ENCODE measurements around the gene CORIN.
"Not testable (repeated sequence)": the region's sequence is repeated elsewhere in the genome, so short reads cannot be mapped to it uniquely, and the experiment has no call there.

CORIN gene

DNA sequence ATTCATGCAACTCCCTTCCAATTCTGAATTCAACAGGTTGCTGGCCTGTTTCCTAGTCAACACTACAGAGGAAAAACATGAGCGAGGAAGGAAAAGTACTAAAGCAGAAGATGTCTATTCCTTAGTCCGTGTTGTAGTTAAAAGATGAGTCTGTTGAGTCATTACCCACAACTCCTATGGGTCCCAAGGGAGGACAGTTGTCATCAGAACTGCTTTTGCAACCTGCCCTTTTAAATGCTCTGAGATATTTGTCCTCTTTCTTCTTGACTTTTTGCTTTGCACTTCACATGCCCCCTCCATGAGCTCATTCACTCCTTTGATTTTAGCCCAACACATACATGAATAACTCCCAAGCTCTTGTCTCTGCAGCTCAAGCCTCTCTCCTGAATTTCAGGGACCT lies 119.2 kb downstream of the CORIN start:
- DNase-seq: no peak

DNA sequence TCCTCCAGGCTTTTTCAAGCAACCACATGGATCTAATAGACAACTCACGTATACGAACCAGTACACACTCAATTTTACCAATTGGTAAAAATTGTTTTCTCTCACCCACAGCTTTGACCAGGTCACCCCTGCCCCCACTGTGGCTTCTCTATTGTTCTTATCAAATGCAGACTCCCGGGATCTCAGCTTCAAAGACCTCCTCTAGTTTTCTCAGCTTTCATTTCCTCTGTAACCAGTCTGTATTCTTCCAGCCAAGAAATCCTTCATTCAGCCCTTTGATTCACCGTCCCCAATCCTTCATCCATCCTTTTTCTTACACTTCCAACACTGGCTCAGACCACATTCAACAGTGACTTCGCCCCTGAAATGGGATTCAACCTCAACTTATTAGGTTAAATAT lies 120.7 kb downstream of the CORIN start:
- no peak for DNase-seq

DNA sequence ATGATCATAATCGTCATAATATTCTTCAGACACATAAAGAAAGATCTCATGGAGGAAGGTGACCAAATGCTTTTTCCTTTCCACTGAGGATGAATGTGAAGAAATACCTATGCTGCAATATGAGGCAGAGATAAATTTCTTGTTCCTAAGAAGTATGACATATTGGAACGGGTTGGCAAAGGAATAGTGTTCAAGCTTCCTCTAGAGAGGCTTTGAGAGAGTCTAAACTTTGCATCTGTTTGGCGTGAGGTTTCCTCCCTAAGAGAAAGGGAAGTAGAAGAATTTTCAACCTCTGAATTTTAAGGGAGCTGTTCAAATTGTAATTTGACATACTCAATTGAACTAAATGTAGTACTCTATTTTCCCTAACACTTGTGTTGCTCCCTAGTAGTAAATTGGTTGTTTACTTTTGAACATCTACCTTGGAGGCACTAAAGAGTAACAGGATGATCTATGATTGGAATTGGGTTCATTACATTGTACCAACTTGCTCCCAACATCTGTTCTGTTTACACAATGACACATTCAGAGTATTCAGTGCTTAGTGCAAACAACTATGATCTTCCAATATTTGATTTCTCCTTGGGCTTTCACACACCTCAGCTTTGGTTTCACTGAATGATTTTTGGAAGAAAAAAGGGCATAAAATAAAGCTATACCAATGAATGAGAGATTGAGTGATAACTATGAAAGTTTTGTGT lies 122.0 kb downstream of the CORIN start:
- no peak for DNase-seq

DNA sequence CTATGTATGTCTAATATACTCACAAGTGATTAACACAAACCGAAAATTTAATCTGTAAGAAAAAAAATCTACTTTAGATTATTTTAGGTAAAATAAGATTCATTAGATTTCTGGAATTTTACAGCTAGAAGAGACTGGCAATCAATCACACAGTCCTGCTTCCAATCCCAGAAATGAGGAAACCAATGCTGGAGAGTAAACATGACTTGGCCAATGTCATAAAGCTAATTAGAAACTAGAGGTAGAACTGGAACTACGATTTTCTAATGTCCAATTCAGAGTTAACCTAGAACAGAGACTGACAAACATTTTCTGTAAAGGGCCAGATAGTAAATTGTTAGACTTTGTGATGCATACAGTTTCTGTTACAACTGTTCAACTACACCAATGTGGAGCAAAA lies 123.6 kb downstream of the CORIN start:
- DNase-seq: no peak

DNA sequence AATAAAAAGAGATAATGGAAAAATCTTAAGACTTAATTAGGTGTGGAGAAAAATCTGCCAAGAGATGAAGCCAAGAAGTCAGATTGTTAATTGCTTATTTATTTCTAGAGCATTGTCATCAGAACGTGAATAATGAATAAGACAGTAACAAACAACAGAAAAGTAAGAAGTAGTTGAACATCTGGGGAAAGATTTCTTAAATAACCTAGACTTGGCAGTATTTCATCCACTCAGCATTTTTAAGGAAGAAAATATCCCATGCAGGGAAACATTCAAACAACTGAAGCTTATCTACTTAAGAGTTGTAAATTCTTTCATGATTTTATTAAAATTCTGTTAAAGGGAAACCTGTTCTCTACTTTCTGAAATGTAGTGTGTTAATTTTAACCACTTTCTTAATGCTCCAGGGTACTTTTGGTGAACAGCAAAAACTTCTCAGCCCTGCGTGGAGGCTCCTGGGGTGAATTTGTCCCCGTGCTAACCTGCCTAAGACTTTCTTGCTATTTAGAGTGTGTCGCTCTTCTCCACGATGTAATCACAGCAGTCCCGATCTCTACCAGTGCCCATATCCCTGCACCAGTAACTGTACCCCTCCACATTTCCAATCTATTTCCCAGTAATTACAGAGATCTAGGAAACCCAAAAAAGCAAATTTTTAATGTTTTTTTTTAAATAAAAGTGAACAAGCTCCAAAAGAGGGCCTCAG lies 124.6 kb downstream of the CORIN start:
- no peak for DNase-seq

DNA sequence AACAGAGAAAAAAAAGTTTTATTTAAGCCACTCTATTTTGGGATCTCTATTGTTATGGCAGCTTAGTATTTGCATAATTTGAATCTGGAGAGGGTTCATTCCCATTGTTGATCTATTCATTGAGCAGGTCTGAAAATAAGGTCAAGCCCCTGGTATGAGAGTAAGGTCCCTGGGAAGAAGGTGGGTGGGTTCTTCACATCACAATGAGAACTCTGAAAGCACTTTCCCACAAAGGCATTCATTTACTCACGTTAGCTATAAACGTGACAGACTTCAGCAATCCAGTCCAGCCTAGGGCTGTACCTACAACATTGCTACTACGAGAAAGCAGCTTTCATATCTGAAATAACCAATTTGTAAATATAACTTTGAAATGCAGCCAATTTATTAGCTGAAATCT lies 126.2 kb downstream of the CORIN start:
- no peak for DNase-seq

DNA sequence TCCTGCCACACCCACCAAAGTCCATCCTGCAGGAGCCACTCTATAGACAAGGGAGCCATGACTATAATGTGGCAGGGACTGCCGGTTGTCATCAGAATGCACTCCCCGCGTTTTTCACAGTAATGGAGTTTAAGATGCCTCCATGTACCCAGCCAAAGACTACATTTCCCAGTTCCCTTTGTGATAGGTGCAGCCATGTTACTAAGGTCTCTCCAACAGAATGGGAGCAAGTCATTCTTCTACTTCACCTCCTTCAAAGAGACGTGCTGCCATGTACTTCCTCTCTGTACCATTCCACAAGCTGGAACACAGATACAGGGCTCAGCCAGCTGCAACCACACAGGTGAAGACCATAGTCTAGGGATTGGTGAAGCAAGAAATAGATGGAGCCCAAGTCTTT lies 126.7 kb downstream of the CORIN start:
- DNase-seq: no peak

DNA sequence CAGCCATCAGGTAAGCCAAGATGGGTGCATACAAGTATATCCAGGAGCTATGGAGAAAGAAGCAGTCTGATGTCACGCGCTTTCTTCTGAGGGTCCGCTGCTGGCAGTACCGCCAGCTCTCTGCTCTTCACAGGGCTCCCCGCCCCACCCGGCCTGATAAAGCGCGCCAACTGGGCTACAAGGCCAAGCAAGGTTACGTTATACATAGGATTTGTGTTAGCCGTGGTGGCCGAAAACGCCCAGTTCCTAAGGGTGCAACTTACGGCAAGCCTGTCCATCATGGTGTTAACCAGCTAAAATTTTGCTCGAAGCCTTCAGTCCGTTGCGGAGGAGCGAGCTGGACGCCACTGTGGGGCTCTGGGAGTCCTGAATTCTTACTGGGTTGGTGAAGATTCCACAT lies 131.5 kb downstream of the CORIN start:
- not testable (repeated sequence) for DNase-seq

DNA sequence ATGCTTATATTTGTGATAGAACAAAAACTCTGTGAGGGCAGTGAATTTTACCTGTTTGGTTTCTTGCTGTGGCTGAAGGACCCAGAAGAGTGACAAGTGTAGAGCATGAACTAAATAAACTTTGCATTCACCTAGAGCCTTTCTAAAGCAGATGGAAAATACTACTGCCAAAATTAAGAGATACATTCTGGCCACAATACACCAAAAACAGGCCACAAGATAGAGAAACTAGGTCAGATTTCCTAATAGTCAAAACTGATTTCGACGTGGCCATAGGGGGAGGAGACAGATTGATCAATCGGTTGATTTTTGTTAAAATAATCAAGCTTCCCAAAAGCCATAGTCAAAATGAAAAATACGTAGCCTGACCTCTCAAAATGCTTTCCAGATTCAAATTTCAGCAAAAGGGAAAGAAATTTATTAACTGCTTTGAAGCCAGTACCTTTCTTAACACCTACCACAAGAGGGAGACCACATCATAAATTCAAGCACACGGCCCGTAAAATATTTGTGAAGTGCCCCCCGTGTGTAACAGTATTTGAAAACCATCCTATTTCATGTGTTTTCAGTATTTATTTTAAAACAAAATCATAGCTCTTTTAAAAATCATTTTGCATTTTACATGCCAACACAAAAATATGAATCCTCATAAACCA lies 132.4 kb downstream of the CORIN start:
- no peak for DNase-seq

DNA sequence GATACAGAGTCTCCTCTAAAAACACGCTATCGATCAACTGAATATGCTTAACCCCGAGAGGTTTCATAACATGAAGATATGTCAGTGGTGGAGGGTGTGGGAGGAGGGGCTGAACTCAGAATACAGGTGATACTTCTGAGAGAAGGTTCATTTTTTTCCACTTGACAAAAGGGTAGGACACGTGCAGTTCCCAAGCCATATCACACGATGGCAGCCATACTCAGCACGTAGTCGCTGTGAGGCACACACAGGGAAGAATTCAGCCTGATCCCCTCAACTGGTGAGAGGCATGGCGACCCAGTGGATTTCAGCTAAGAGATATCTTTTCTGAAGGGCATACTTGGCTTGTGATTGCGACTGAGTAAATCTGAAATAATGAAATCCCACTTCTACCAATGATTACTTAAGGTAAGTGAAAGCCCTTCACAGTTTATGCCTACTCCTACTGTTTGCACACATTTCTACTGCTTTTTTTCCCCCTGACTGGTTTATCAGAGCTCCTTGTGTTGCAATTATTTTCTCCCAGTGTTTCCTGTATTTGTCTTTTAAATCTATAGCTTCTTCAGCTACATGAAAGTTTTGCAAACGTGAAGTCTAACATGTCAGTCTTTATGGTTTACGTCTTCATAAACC lies 133.1 kb downstream of the CORIN start:
- no peak for DNase-seq

DNA sequence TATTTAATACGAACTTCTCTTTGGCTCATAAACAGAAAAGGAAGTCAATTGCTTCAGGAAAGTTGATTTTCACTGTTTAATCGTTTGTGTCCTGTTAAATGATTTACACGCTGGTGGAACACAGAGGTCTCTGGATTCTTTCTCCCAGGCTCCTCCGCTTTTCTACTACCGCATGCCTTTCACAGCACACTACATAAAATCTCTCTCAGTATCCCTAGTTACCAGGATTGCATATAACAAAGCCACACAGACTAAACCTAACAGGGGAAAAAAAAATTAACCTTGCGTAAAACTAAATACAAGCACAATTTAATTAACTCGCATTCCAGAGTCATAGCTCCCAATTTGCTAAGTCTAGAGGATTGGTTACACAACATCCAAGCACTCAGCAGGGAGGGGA lies 133.9 kb downstream of the CORIN start:
- DNase-seq: no peak

DNA sequence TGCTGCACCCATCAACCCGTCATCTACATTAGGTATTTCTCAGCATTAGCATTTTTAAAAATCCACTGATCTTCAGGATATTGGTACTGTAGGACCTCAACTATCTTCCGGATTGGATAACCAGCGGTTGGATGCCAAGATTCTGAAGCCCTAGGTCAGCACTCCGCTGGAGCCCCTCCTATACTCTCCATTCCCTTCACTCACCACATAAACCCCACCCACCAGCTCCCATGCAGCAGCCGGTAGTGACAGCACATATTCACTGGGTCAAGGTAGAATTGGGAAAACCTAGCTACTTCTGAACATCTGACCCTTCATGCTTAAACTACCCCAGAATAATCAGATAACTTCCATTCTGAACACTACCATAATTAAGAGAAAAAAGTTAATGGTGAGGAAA lies 134.9 kb downstream of the CORIN start:
- no peak for DNase-seq

DNA sequence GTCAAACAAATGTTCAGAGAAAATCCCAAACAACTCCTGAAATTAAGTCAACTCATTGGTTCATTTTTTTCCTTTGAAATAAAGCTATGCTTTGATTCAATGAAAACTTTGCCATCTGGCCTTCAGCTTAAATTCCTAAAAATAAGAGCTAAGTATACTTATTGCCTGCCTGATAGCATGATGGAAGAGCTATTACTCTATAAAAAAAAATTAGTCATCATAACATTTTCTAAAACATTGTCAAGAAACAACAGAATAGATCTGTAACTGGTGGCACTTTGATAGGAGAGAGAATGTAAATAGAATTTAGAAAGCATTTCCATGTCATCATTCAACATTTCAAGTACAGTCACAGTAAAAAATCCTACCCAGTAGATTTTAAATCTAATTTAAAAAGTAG lies 136.6 kb downstream of the CORIN start:
- no peak for DNase-seq

DNA sequence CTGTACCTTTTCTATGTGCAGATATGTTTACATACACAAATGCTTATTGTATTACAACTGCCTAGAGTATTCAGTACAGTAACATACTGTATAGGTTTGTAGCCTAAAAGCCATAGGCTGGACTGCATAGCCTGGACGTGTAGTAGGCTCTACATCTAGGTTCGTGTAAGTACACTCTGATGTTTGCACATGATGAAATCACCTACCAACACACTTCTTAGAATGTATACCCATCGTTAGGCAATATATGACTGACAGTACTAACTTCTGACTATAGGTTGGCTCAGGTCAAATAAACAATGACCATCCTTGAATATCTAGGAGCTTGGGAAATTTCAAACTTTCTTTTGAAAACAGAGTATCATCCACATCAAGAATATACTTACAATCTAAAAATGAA lies 139.0 kb downstream of the CORIN start:
- no peak for DNase-seq

DNA sequence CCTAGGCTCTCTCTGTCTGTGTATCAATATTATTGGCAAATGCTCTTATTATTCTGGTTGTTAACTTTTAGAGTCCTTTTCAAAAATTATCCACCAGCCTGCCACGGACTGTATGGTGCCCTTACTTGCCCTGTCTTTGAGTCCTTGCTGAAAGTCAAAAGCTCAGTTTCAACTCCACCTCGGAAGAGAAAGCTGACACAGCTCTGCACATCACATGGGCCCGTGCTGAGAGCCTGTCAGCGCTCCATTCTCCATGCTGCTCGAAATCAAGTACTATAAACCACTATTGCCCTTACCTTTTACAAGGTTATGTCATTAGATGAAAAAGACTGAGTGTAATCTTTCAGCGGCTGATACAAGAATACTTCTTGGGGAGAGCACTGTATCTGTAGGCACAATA lies 141.0 kb downstream of the CORIN start:
- DNase-seq: no peak

DNA sequence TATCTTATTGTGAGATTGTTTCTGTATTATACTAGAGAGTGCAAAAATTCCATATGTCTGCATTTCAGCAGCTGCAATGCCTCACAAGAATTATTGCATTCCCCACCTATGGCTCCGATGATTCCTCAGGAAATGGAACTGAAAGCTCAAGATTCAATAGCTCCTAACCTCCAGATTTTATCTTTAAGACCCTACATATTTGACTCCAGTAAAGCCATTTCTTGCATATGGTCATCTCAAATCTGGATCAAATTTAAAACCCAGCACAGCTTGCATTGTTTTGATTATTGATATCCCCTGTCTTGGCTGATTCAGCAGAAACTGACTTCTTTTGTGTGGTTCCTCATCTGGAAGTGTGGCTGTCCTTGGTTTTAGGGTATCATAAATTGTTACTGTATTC lies 142.6 kb downstream of the CORIN start:
- DNase-seq: no peak

DNA sequence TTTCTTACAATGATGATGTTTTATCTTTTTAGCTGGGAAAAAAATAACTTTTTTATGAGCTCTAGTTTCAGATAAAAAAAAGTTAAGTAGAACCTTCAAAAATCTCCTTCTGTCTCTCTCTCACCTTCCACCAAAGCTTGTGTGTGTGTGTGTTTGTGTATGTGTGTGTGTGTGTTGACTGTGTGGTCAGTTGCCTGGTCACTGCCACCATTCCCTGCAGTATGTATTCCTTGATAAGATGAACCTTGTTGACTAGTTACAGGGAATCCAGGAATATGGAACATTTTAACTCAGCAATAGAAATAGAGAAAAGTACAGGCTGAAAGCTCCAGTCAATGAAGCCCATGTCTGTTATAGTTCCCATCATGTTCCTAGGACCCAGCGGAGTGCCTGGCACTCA lies 143.5 kb downstream of the CORIN start:
- no peak for DNase-seq

DNA sequence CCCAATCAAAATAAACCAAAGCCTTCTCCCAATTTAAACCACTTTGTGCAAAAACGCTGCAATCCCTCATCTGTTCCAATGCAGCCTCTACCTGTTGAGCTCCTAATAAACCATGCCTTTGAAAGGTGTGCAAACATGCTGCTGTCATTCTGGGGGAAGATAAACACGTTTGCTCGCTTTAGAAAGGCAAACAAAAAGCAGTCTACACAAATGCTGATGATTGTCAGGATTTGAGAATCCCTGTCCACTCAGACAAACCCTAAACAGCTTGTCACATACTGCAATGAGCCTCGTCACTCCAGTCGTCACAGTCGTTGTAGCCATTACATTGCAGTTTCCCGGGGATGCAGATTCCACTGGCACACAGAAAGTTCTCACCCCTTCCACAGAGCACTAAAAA lies 145.2 kb downstream of the CORIN start:
- no peak for DNase-seq

DNA sequence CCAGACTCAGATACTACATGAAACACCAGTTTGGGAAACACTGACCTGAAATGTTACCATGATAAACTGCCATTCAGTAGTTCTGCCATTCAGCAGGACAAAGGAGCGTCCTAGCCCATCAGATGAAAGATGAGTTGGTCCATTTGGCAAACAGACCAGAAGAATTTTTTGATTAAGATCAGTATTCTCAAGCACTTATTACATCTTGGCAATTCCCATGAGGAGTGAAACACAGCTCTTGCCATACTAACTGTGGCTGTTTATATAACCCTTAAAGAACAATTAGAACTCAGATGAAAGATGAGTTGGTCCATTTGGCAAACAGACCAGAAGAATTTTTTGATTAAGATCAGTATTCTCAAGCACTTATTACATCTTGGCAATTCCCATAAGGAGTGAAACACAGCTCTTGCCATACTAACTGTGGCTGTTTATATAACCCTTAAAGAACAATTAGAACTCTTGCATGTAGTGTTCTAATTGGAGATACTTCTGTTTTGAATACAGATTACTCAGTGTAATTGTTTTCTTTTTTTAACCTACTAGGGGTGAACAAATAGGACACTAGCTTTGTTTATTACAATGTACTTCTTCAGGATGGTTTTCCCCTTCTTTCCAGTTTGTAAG lies 146.0 kb downstream of the CORIN start:
- not testable (repeated sequence) for DNase-seq

DNA sequence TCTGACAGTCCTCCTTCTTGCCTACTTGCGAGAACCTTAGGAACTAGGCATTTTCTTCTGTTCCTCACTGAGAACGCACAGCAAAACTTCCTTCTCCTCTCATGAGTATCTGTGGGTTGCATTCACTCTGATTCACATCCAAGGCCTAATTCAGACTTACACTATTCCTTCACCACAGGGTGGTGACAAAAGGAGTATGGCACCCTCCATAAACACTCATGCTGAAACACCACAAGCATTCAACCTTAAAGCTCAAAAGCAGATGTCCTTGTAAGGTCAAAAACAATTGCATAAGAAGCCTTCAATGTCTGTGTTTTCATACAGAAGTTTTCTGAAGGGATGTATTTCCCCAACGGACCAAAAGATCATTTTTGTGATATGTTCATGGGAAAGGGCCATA lies 147.3 kb downstream of the CORIN start:
- no peak for DNase-seq

DNA sequence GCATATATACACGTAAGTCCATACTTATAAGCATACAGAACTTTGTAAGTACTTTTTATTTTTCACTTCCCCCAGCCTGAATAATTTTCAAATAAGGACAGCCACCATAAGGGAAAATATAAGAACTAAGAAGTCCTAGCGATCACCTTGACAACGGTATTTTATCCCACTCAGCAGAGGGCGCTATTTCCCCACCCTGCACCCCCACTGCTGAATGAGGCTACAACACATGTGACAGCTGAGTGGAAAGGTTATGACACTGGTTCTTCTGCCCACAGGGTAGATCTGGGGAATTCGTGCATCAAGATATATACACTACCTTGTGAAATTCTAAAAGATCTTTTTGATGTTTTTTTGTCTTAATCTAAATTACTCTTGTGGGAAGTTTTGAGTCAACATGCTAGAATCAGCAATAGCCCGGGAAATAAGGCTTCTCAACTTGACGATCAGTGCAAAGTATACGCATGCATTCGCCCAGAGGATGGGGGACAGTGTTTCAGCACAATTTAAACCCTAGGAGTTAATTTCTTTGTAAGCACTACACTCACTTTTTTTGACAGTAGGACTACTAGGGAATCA lies 151.5 kb downstream of the CORIN start:
- no peak for DNase-seq

DNA sequence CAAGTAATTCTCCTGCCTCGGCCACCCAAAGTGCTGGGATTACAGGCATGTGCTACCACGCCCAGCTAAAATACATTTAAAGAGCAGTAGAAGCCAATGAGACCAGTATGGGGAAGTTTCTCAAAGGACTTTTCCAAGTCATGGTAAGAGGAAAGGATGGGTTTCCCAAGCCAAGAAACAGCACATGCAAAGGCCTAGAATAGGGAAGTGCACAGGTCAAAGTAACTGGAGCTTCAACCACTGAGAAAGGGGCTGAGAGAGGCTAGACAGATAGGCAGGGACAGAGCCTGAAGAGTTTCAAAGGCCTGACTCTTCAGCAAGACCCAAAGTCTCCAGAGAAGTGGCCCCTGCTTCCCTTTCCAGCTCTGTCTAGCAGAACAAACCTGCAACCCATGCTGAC lies 162.1 kb downstream of the CORIN start:
- DNase-seq: no peak

DNA sequence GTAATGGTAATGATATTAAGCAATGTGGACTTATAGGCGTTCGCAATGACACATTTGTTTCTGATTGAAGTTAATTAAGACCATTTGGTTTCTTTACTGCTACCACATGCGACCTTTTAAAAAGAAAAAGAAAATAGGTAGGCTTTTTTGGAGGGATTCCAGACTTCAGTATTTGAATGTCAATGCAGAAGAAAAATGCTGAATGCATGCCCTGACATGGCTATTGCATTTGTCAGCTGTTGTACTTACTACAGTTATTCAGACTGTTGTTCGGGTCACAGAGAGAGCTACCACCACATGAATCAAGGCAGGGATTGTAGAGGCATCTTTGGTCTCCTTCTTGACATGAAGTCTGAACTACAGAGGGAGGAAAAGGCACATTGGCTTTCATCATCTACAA lies 163.7 kb downstream of the CORIN start:
- no peak for DNase-seq
